K562 (cell line): ENCODE measurements around the gene DLK1. TPM values are rescaled to one million over a fixed set of nuclear protein-coding genes. Genes with fewer than 3 reads are reported as not detected.

Experiments
- POLR2AphosphoS5 ChIP-seq: IDR thresholded peaks from 2 replicates; pipeline ENCODE4 v1.6.1; 2011; ENCODE audit warnings: mild to moderate bottlenecking, low read depth, low read length, moderate library complexity; ENCODE audit not compliant: control insufficient read depth, insufficient read depth
- polyA plus RNA-seq, 8 experiments: library from polyadenylated mRNA; depleted of rRNA in 4 of 8; stranded (reverse) in 5 of 8; unstranded in 3 of 8; fragments of >200 nt; fragmentation: Nextera tagmentation in 2 of 8; fragmentation: Illumina TruSeq in 1 of 8; extraction: Ambion mirVana in 2 of 8; extraction: Trizol in 1 of 8; gene quantifications; 2 replicates each; pipeline versions ENCODE4 v1.2.1 to v1.2.3, GENCODE V29; 2011 to 2014; ENCODE audit warnings: inconsistent platforms in 1 of 8, missing spikeins in 1 of 8
- total RNA-seq, 7 experiments: library from RNA; depleted of rRNA in 6 of 7; stranded (reverse); fragments of >200 nt in 6 of 7; fragmentation: Illumina TruSeq in 2 of 7; extraction: Trizol in 2 of 7; gene quantifications; 2 replicates each; pipeline versions ENCODE4 v1.2.1 to v1.2.3, GENCODE V29; 2011 to 2021; ENCODE audit warnings: low replicate concordance in 1 of 7

The DLK1 gene
- total and polyA plus RNA-seq, 9 of the 15 experiments (the other 6 are each of a cell fraction or from before 2014, with no cell fraction given) = 4.4 to 97.2 (median 15.3) TPM

DNA sequence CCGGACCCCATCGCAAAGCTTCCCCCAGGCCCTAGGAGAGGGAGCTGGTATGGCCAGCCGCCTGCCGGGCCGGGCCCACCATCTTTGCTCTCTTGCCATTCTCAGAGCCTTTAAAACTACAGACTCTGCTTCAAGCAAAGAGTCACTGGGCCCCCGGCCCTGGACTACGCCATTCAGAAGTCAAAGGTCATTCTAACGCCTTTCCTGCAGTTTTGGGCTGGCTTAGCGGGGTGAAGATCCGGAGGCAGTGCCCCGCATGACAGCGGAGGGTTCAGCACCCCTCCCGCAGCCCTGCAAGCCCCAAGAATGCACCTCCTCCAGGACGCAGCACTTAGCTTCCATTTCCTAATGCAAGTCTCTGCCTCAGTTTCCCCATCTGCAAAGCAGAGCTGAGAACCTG lies 61.0 kb downstream of the DLK1 start (continued):
- TF ChIP-seq POLR2AphosphoS5 = no peak

Other genes starting within 250 kb of the DLK1 start
- gene BEGAIN, start 139.5 kb upstream of the DLK1 start, total RNA-seq (2014; rRNA removed) = 0.20 and 0.68 TPM in 2 replicates
- 0.10 TPM in 1 of 2 replicates, not detected in the other for gene BEGAIN, start 139.5 kb upstream of the DLK1 start, total RNA-seq (2014; rRNA removed; fragmentation: Illumina TruSeq; extraction: Trizol)
- gene BEGAIN, start 139.5 kb upstream of the DLK1 start, total RNA-seq (2015; rRNA removed; fragmentation: Illumina TruSeq; extraction: Trizol) = 0.11 and 0.40 TPM in 2 replicates
- gene BEGAIN, start 139.5 kb upstream of the DLK1 start, total RNA-seq (2021) = 0.55 and 1.1 TPM in 2 replicates
- 0.54 and 1.4 TPM in 2 replicates for gene BEGAIN, start 139.5 kb upstream of the DLK1 start, polyA plus RNA-seq (2011; rRNA removed)
- 0.07 and 0.50 TPM in 2 replicates for gene BEGAIN, start 139.5 kb upstream of the DLK1 start, polyA plus RNA-seq (2014; fragmentation: Illumina TruSeq; extraction: Trizol)
- gene BEGAIN, start 139.5 kb upstream of the DLK1 start, polyA plus RNA-seq (2014; fragmentation: Nextera tagmentation; extraction: Ambion mirVana) = not detected
- 0.62 and 1.7 TPM in 2 replicates for gene BEGAIN, start 139.5 kb upstream of the DLK1 start, polyA plus RNA-seq (2014; rRNA removed)
- gene MEG3, start 99.2 kb downstream of the DLK1 start, total RNA-seq (2014; rRNA removed) = 0.37 and 0.77 TPM in 2 replicates
- 0.69 and 1.1 TPM in 2 replicates for gene MEG3, start 99.2 kb downstream of the DLK1 start, total RNA-seq (2014; rRNA removed; fragmentation: Illumina TruSeq; extraction: Trizol)
- 0.83 and 1.3 TPM in 2 replicates for gene MEG3, start 99.2 kb downstream of the DLK1 start, total RNA-seq (2015; rRNA removed; fragmentation: Illumina TruSeq; extraction: Trizol)
- 2.7 and 3.8 TPM in 2 replicates for gene MEG3, start 99.2 kb downstream of the DLK1 start, total RNA-seq (2021)
- gene MEG3, start 99.2 kb downstream of the DLK1 start, polyA plus RNA-seq (2011; rRNA removed) = 0.05 TPM in 1 of 2 replicates, not detected in the other
- 2.4 TPM in 2 replicates for gene MEG3, start 99.2 kb downstream of the DLK1 start, polyA plus RNA-seq (2014; fragmentation: Illumina TruSeq; extraction: Trizol)
- gene MEG3, start 99.2 kb downstream of the DLK1 start, polyA plus RNA-seq (2014; fragmentation: Nextera tagmentation; extraction: Ambion mirVana) = under 1 TPM; 0.10 to 0.15 TPM
- gene MEG3, start 99.2 kb downstream of the DLK1 start, polyA plus RNA-seq (2014; rRNA removed) = 3.9 and 5.3 TPM in 2 replicates
- gene RTL1, start 176.8 kb downstream of the DLK1 start, total RNA-seq (2014; rRNA removed) = not detected in 2 replicates
- not detected in 2 replicates for gene RTL1, start 176.8 kb downstream of the DLK1 start, total RNA-seq (2014; rRNA removed; fragmentation: Illumina TruSeq; extraction: Trizol)
- gene RTL1, start 176.8 kb downstream of the DLK1 start, total RNA-seq (2015; rRNA removed; fragmentation: Illumina TruSeq; extraction: Trizol) = not detected in 2 replicates
- not detected in 2 replicates for gene RTL1, start 176.8 kb downstream of the DLK1 start, total RNA-seq (2021)
- not detected in 2 replicates for gene RTL1, start 176.8 kb downstream of the DLK1 start, polyA plus RNA-seq (2011; rRNA removed)
- gene RTL1, start 176.8 kb downstream of the DLK1 start, polyA plus RNA-seq (2014; fragmentation: Illumina TruSeq; extraction: Trizol) = not detected in 2 replicates
- gene RTL1, start 176.8 kb downstream of the DLK1 start, polyA plus RNA-seq (2014; fragmentation: Nextera tagmentation; extraction: Ambion mirVana) = not detected
- not detected in 2 replicates for gene RTL1, start 176.8 kb downstream of the DLK1 start, polyA plus RNA-seq (2014; rRNA removed)